Subcutaneous adipose tissue (tissue), 4 donors: ENCODE results near the gene SGIP1. TPM values are rescaled to one million over a fixed set of nuclear protein-coding genes. Genes with fewer than 3 reads are reported as not detected.

Experiments
- CTCF ChIP-seq: fragments of 450-650 bp; IDR thresholded peaks from one replicate; pipeline ENCODE4 v1.5.1; 2016; ENCODE audit warnings: low read depth, mild to moderate bottlenecking, control low read depth, antibody characterized with exemption, moderate library complexity
- total RNA-seq, 4 donors: library from RNA; depleted of rRNA; stranded (reverse); fragments of >200 nt; gene quantifications; one replicate each; pipeline ENCODE4 v1.1.0, GENCODE V29; 2016

Gene SGIP1
- total RNA-seq, 4 donors from 2014 or later = 5.9 to 23.1 (median 18.0) TPM

- no peak for TF ChIP-seq CTCF
Measured at GRCh38 chr1:66521721-66522365, 12.1 kb upstream of the SGIP1 start.

GRCh38 chr1:66523562-66523961, 10.4 kb upstream of the SGIP1 start:
- no peak for TF ChIP-seq CTCF

GRCh38 chr1:66525086-66525485, 8.9 kb upstream of the SGIP1 start:
- TF ChIP-seq CTCF = no peak

- no peak for TF ChIP-seq CTCF
Measured at GRCh38 chr1:66526036-66526435, 7.9 kb upstream of the SGIP1 start.

GRCh38 chr1:66526991-66527390, 7.0 kb upstream of the SGIP1 start:
- no peak for TF ChIP-seq CTCF

GRCh38 chr1:66527686-66528085, 6.3 kb upstream of the SGIP1 start:
- TF ChIP-seq CTCF = no peak

- TF ChIP-seq CTCF = no peak
Measured at GRCh38 chr1:66528580-66528979, 5.4 kb upstream of the SGIP1 start.
